Sigmoid colon (tissue), 4 donors: ENCODE results near the gene CDCP1.

ENCODE experiments used
- EP300 ChIP-seq, 4 donors: sonication (generic); formaldehyde crosslinking; IDR thresholded peaks; one replicate each; pipeline ENCODE4 v1.6.1; 2017; ENCODE audit warnings: antibody characterized with exemption in 4 of 4
- POLR2A ChIP-seq, 2 donors: fragments of 450-650 bp; IDR thresholded peaks; one replicate each; pipeline ENCODE4 v1.6.1; 2016; ENCODE audit warnings: antibody characterized with exemption in 2 of 2, mild to moderate bottlenecking in 2 of 2, moderate library complexity in 2 of 2
- POLR2AphosphoS5 ChIP-seq, 4 donors: sonication (generic); formaldehyde crosslinking; IDR thresholded peaks; one replicate each; pipeline ENCODE4 v1.6.1; 2017; ENCODE audit warnings: antibody characterized with exemption in 4 of 4
- TF ChIP-seq, protein P1 (sequence below), 4 experiments: fragments of 450-650 bp in 3 of 4; fragments of 200-600 bp in 1 of 4; IDR thresholded peaks; one replicate each; pipeline ENCODE4 v1.5.1; 2016 to 2019; ENCODE audit warnings: antibody characterized with exemption in 4 of 4, mild to moderate bottlenecking in 3 of 4, moderate library complexity in 2 of 4

DNA sequence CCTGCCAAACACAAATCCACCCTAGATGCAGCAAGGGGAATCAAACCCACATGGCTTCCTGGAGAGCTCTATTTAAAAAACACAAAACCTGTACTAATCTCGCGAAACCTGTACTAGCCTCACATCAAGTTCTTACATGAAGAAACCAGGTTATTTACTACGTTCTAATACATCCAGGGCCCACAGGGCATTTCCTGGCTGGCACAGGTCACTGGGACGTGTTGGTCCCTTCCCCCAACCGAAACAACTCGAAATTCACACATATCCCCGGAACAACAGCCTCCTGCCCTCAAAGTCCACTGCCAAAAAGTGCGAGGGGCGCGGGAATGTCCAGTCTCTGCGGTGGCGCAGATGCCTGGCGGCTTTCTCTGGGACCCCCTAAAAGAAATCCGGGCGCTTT lies 955 bp downstream of the CDCP1 start:
- no peak for TF ChIP-seq POLR2A (IDR thresholded peaks at IDR 0.05)
- no peak for TF ChIP-seq EP300 (IDR thresholded peaks at IDR 0.05)
- TF ChIP-seq POLR2AphosphoS5 (IDR thresholded peaks at IDR 0.05) = no peak
- TF ChIP-seq, protein P1, sequence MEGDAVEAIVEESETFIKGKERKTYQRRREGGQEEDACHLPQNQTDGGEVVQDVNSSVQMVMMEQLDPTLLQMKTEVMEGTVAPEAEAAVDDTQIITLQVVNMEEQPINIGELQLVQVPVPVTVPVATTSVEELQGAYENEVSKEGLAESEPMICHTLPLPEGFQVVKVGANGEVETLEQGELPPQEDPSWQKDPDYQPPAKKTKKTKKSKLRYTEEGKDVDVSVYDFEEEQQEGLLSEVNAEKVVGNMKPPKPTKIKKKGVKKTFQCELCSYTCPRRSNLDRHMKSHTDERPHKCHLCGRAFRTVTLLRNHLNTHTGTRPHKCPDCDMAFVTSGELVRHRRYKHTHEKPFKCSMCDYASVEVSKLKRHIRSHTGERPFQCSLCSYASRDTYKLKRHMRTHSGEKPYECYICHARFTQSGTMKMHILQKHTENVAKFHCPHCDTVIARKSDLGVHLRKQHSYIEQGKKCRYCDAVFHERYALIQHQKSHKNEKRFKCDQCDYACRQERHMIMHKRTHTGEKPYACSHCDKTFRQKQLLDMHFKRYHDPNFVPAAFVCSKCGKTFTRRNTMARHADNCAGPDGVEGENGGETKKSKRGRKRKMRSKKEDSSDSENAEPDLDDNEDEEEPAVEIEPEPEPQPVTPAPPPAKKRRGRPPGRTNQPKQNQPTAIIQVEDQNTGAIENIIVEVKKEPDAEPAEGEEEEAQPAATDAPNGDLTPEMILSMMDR (IDR thresholded peaks at IDR 0.05) = no peak
